H9 (cell line): ENCODE results near the gene FKRP. TPM values are rescaled to one million over a fixed set of nuclear protein-coding genes. Genes with fewer than 3 reads are reported as not detected.

ENCODE experiments used
- DNase-seq: peaks from one replicate; pipeline ENCODE4 v3.0.0-alpha.2; 2017
- H2AFZ ChIP-seq: one replicate; pipeline ENCODE4 v1.6.1; 2013; ENCODE audit warnings: mild to moderate bottlenecking, low read length, control low read depth, moderate library complexity
- H2AK5ac ChIP-seq: 2 replicates; pipeline ENCODE4 v1.6.1; 2013; ENCODE audit warnings: low read length, control low read depth, mixed read lengths; ENCODE audit not compliant: insufficient read length
- H2BK120ac ChIP-seq: one replicate; pipeline ENCODE4 v1.6.1; 2013; ENCODE audit warnings: low read depth, mild to moderate bottlenecking, low read length, control low read depth, inconsistent platforms; ENCODE audit not compliant: poor library complexity, severe bottlenecking
- H2BK12ac ChIP-seq: 2 replicates; pipeline ENCODE4 v1.6.1; 2013; ENCODE audit warnings: low read length, control low read depth, mixed read lengths, low read depth; ENCODE audit not compliant: insufficient read length
- H2BK15ac ChIP-seq: 2 replicates; pipeline ENCODE4 v1.6.1; 2013; ENCODE audit warnings: low read depth, low read length, control low read depth
- H2BK20ac ChIP-seq: one replicate; pipeline ENCODE4 v1.6.1; 2013; ENCODE audit warnings: low read depth, mild to moderate bottlenecking, low read length, control low read depth, inconsistent platforms; ENCODE audit not compliant: poor library complexity, severe bottlenecking
- H2BK5ac ChIP-seq: 2 replicates; pipeline ENCODE4 v1.6.1; 2013; ENCODE audit warnings: low read length, control low read depth, mixed read lengths; ENCODE audit not compliant: insufficient read length
- H3K14ac ChIP-seq: 2 replicates; pipeline ENCODE4 v1.6.1; 2013; ENCODE audit warnings: low read length, control low read depth; ENCODE audit not compliant: insufficient read depth
- H3K18ac ChIP-seq: 2 replicates; pipeline ENCODE4 v1.6.1; 2013; ENCODE audit warnings: low read depth, mild to moderate bottlenecking, mixed read lengths, low read length, control low read depth; ENCODE audit not compliant: insufficient read length
- H3K23ac ChIP-seq: 2 replicates; pipeline ENCODE4 v1.6.1; 2013; ENCODE audit warnings: low read length, control low read depth, mixed read lengths, low read depth; ENCODE audit not compliant: insufficient read length
- H3K23me2 ChIP-seq: 2 replicates; pipeline ENCODE4 v1.6.1; 2013; ENCODE audit warnings: low read depth, mild to moderate bottlenecking, mixed read lengths, low read length, control low read depth; ENCODE audit not compliant: insufficient read length, poor library complexity, severe bottlenecking
- H3K27ac ChIP-seq: 2 replicates; pipeline ENCODE4 v1.5.1; 2013; ENCODE audit warnings: low read length, control low read depth, mixed read lengths, low read depth; ENCODE audit not compliant: insufficient read length
- H3K27me3 ChIP-seq: 2 replicates; pipeline ENCODE4 v1.6.1; 2013; ENCODE audit warnings: low read length, control low read depth, inconsistent platforms; ENCODE audit not compliant: insufficient read depth
- H3K4ac ChIP-seq: 2 replicates; pipeline ENCODE4 v1.6.1; 2013; ENCODE audit warnings: low read depth, mild to moderate bottlenecking, control low read depth, inconsistent platforms, low read length, moderate library complexity
- H3K4me1 ChIP-seq: 2 replicates; pipeline ENCODE4 v1.6.1; 2013; ENCODE audit warnings: low read length, control low read depth, inconsistent platforms; ENCODE audit not compliant: insufficient read depth
- H3K4me2 ChIP-seq: 2 replicates; pipeline ENCODE4 v1.6.1; 2013; ENCODE audit warnings: low read length, control low read depth, mixed read lengths; ENCODE audit not compliant: insufficient read length, insufficient read depth
- H3K56ac ChIP-seq: 2 replicates; pipeline ENCODE4 v1.6.1; 2013; ENCODE audit warnings: low read depth, mild to moderate bottlenecking, mixed read lengths, low read length, control low read depth; ENCODE audit not compliant: insufficient read length
- H3K79me1 ChIP-seq: 2 replicates; pipeline ENCODE4 v1.6.1; 2013; ENCODE audit warnings: low read depth, mild to moderate bottlenecking, moderate library complexity, low read length, control low read depth, inconsistent platforms; ENCODE audit not compliant: insufficient read depth, poor library complexity, severe bottlenecking
- H3K79me2 ChIP-seq: 2 replicates; pipeline ENCODE4 v1.6.1; 2013; ENCODE audit warnings: low read length, control low read depth, inconsistent platforms; ENCODE audit not compliant: insufficient read depth
- H3K9ac ChIP-seq: 2 replicates; pipeline ENCODE4 v1.6.1; 2013; ENCODE audit warnings: low read length, control low read depth, mixed read lengths; ENCODE audit not compliant: insufficient read length; ENCODE audit errors: extremely low read depth
- H3K9me3 ChIP-seq: one replicate; pipeline ENCODE4 v1.6.1; 2013; ENCODE audit warnings: low read depth, low read length, inconsistent platforms; ENCODE audit not compliant: control insufficient read depth
- H3T11ph ChIP-seq: one replicate; pipeline ENCODE4 v1.6.1; 2013; ENCODE audit warnings: mild to moderate bottlenecking, low read length, control low read depth, inconsistent platforms
- H4K20me1 ChIP-seq: one replicate; pipeline ENCODE4 v1.6.1; 2013; ENCODE audit not compliant: control insufficient read depth, insufficient read length, insufficient read depth
- H4K5ac ChIP-seq: 2 replicates; pipeline ENCODE4 v1.6.1; 2013; ENCODE audit warnings: low read depth, mild to moderate bottlenecking, mixed read lengths, low read length, control low read depth; ENCODE audit not compliant: insufficient read length
- H4K8ac ChIP-seq: replicated peaks from 2 replicates; pipeline ENCODE4 v1.6.1; 2013; ENCODE audit warnings: low read length, control low read depth, mixed read lengths, low read depth; ENCODE audit not compliant: insufficient read length
- H4K91ac ChIP-seq: 2 replicates; pipeline ENCODE4 v1.6.1; 2013; ENCODE audit warnings: low read depth, mild to moderate bottlenecking, moderate library complexity, mixed read lengths, low read length, control low read depth; ENCODE audit not compliant: insufficient read length
- H3K27ac Mint-ChIP-seq, 3 experiments: 2 replicates in 2 of 3; 3 replicates in 1 of 3; pipeline ENCODE4 v1.8.0; 2020 to 2021; ENCODE audit warnings: mixed read lengths in 3 of 3, mild to moderate bottlenecking in 1 of 3, moderate library complexity in 1 of 3
- H3K27me3 Mint-ChIP-seq: 2 replicates; pipeline ENCODE4 v1.8.0; 2021; ENCODE audit warnings: low read depth, mild to moderate bottlenecking, moderate library complexity, mixed read lengths
- H3K36me3 Mint-ChIP-seq, 3 experiments: 2 replicates in 2 of 3; 3 replicates in 1 of 3; pipeline ENCODE4 v1.8.0; 2020 to 2021; ENCODE audit warnings: low read depth in 3 of 3, mixed read lengths in 3 of 3; ENCODE audit not compliant: insufficient read depth in 1 of 3
- H3K4me1 Mint-ChIP-seq, 2 experiments: 2 replicates each; pipeline ENCODE4 v1.8.0; 2020; ENCODE audit warnings: mixed read lengths in 2 of 2
- H3K4me3 Mint-ChIP-seq, 2 experiments: 2 replicates in 1 of 2; 3 replicates in 1 of 2; pipeline ENCODE4 v1.8.0; 2020 to 2021; ENCODE audit warnings: mild to moderate bottlenecking in 2 of 2, mixed read lengths in 2 of 2, moderate library complexity in 1 of 2
- H3K9me3 Mint-ChIP-seq, 2 experiments: 2 replicates in 1 of 2; 3 replicates in 1 of 2; pipeline ENCODE4 v1.8.0; 2020; ENCODE audit warnings: mild to moderate bottlenecking in 2 of 2, mixed read lengths in 2 of 2, moderate library complexity in 1 of 2
- WGBS: extraction: QIAGEN DNeasy Blood & Tissue Kit; methylation state at CpG from one replicate; pipeline ENCODE4 v1.1.7; 2013; ENCODE audit warnings: missing lambda C conversion rate, low lambda C conversion rate, mixed read lengths; ENCODE audit not compliant: insufficient read length; ENCODE audit errors: extremely low coverage; 5-methylcytosine and 5-hydroxymethylcytosine counted together
- total RNA-seq: library from RNA; stranded (reverse); gene quantifications from 2 replicates; pipeline ENCODE4 v1.2.1, GENCODE V29; 2021
- TF ChIP-seq, protein P1 (sequence below): fragments of 200-600 bp; sonication (generic); conservative IDR thresholded peaks from 3 replicates; pipeline ENCODE4 v1.8.0; 2021; ENCODE audit warnings: antibody characterized with exemption, mild to moderate bottlenecking

Gene FKRP
- total RNA-seq, 1 experiment from 2014 or later: 42.2 TPM

GRCh38 chr19:46714444-46715106 is 31.3 kb upstream of the FKRP start:
- WGBS: no CpG with 5 or more reads among the region's 12 CpGs
- Histone ChIP-seq H2BK20ac (no peak overlapping the region), H3K14ac (no peak overlapping the region), H3K27me3 (no peaks in the 10 kb centered on the region), H3K18ac (no peak overlapping the region), H2BK120ac (no peak overlapping the region), H2AFZ (no peak overlapping the region), H3K56ac (no peak overlapping the region), H2BK15ac (no peak overlapping the region), H3K23ac (no peak overlapping the region), H3K9ac (peak overlapping the region; percentile 0), H4K8ac (no peak overlapping the region), H2AK5ac (no peak overlapping the region), H3K4ac (no peak overlapping the region), H3K23me2 (peaks cover 15% of the 10 kb centered on the region), H4K91ac (no peak overlapping the region), H4K20me1 (no peaks in the 10 kb centered on the region), H3K79me2 (no peaks in the 10 kb centered on the region; the same call in 1 of the 2 replicates), H3T11ph (no peak overlapping the region), H3K4me2 (peak overlapping the region; percentile 49), H3K79me1 (peaks cover 3% of the 10 kb centered on the region), H3K4me1 (no peaks in the 10 kb centered on the region; the same call in 1 of the 2 replicates), H2BK5ac (no peak overlapping the region), H4K5ac (no peak overlapping the region), H3K27ac (no peak overlapping the region), H3K9me3 (no peaks in the 10 kb centered on the region), H2BK12ac (no peak overlapping the region)
- peaks cover 23 to 32% of the 10 kb centered on the region in 2 experiments for H3K4me1 Mint-ChIP-seq
- H3K4me3 Mint-ChIP-seq: peak overlapping the region; percentile 91 to 97
- TF ChIP-seq, protein P1, sequence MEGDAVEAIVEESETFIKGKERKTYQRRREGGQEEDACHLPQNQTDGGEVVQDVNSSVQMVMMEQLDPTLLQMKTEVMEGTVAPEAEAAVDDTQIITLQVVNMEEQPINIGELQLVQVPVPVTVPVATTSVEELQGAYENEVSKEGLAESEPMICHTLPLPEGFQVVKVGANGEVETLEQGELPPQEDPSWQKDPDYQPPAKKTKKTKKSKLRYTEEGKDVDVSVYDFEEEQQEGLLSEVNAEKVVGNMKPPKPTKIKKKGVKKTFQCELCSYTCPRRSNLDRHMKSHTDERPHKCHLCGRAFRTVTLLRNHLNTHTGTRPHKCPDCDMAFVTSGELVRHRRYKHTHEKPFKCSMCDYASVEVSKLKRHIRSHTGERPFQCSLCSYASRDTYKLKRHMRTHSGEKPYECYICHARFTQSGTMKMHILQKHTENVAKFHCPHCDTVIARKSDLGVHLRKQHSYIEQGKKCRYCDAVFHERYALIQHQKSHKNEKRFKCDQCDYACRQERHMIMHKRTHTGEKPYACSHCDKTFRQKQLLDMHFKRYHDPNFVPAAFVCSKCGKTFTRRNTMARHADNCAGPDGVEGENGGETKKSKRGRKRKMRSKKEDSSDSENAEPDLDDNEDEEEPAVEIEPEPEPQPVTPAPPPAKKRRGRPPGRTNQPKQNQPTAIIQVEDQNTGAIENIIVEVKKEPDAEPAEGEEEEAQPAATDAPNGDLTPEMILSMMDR: no peak
- H3K9me3 Mint-ChIP-seq: no peaks in the 10 kb centered on the region
- H3K36me3 Mint-ChIP-seq: peaks cover 7 to 25% (median 23%) of the 10 kb centered on the region in 3 experiments
- no peak for DNase-seq
- no peaks in the 10 kb centered on the region for H3K27me3 Mint-ChIP-seq
- peak overlapping the region; percentile 67 to 95 (median 80); a peak in 5 of 7 replicates for H3K27ac Mint-ChIP-seq
